Fibroblast of the conjunctiva (primary cell): Measurements from ENCODE around the gene MINPP1.

Source experiments
- DNase-seq: peaks from one replicate; pipeline ENCODE4 v3.0.0-alpha.2; 2010; ENCODE audit warnings: low read depth

Gene MINPP1

GRCh38 chr10:87523731-87524130, 19.0 kb downstream of the MINPP1 start:
- no peak for DNase-seq

- DNase-seq: no peak
Observed at GRCh38 chr10:87524296-87524695, 19.6 kb downstream of the MINPP1 start.

- DNase-seq: no peak
Observed at GRCh38 chr10:87531908-87532622, 27.4 kb downstream of the MINPP1 start.

GRCh38 chr10:87532696-87533095, 28.0 kb downstream of the MINPP1 start:
- no peak for DNase-seq

GRCh38 chr10:87534173-87534858, 29.6 kb downstream of the MINPP1 start:
- DNase-seq: no peak

GRCh38 chr10:87538092-87539015, 33.7 kb downstream of the MINPP1 start:
- no peak for DNase-seq

GRCh38 chr10:87541114-87541513, 36.4 kb downstream of the MINPP1 start:
- no peak for DNase-seq

- DNase-seq: no peak
Observed at GRCh38 chr10:87544721-87545120, 40.0 kb downstream of the MINPP1 start.

GRCh38 chr10:87545783-87546182, 41.1 kb downstream of the MINPP1 start:
- DNase-seq: no peak

- DNase-seq: no peak
Observed at GRCh38 chr10:87546210-87546609, 41.5 kb downstream of the MINPP1 start.

GRCh38 chr10:87546971-87547413, 42.3 kb downstream of the MINPP1 start:
- DNase-seq: no peak

- no peak for DNase-seq
Observed at GRCh38 chr10:87547734-87548311, 43.1 kb downstream of the MINPP1 start.

- no peak for DNase-seq
Observed at GRCh38 chr10:87550741-87551140, 46.0 kb downstream of the MINPP1 start.

- DNase-seq: no peak
Observed at GRCh38 chr10:87551326-87551725, 46.6 kb downstream of the MINPP1 start.

- DNase-seq: no peak
Observed at GRCh38 chr10:87552248-87552929, 47.7 kb downstream of the MINPP1 start.

- no peak for DNase-seq
Observed at GRCh38 chr10:87557409-87557808, 52.7 kb downstream of the MINPP1 start.

- DNase-seq: no peak
Observed at GRCh38 chr10:87558333-87558732, 53.6 kb downstream of the MINPP1 start.

- DNase-seq: no peak
Observed at GRCh38 chr10:87559392-87559791, 54.7 kb downstream of the MINPP1 start.

- DNase-seq: no peak
Observed at GRCh38 chr10:87560495-87561129, 55.9 kb downstream of the MINPP1 start.

GRCh38 chr10:87562750-87563149, 58.1 kb downstream of the MINPP1 start:
- no peak for DNase-seq

GRCh38 chr10:87565010-87565409, 60.3 kb downstream of the MINPP1 start:
- DNase-seq: no peak
